ENCODE data around the gene CPEB3. TPM values are rescaled to one million over a fixed set of nuclear protein-coding genes. Genes with fewer than 3 reads are reported as not detected.
A peak's percentile ranks its signal among the peaks of the same experiment; 100 is the strongest.
"Not testable (repeated sequence)": the region's sequence is repeated elsewhere in the genome, so short reads cannot be mapped to it uniquely, and the experiment has no call there.

Gene CPEB3
- polyA plus RNA-seq, 1 donor = 6.1 TPM

DNA sequence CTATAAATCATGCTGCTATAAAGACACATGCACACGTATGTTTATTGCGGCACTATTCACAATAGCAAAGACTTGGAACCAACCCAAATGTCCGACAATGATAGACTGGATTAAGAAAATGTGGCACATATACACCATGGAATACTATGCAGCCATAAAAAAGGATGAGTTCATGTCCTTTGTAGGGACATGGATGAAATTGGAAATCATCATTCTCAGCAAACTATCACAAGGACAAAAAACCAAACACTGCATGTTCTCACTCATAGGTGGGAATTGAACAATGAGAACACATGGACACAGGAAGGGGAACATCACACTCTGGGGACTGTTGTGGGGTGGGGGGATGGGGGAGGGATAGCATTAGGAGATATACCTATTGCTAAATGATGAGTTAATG lies 149.7 kb downstream of the CPEB3 start:
- DNase-seq = not testable (repeated sequence)

DNA sequence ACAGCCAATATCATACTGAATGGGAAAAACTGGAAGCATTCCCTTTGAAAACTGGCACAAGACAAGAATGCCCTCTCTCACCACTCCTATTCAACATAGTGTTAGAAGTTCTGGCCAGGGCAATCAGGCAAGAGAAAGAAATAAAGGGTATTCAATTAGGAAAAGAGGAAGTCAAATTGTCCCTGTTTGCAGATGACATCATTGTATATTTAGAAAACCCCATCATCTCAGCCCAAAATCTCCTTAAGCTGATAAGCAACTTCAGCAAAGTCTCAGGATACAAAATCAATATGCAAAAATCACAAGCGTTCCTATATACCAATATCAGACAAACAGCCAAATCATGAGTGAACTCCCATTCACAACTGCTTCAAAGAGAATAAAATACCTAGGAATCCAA lies 156.8 kb downstream of the CPEB3 start:
- not testable (repeated sequence) for DNase-seq

DNA sequence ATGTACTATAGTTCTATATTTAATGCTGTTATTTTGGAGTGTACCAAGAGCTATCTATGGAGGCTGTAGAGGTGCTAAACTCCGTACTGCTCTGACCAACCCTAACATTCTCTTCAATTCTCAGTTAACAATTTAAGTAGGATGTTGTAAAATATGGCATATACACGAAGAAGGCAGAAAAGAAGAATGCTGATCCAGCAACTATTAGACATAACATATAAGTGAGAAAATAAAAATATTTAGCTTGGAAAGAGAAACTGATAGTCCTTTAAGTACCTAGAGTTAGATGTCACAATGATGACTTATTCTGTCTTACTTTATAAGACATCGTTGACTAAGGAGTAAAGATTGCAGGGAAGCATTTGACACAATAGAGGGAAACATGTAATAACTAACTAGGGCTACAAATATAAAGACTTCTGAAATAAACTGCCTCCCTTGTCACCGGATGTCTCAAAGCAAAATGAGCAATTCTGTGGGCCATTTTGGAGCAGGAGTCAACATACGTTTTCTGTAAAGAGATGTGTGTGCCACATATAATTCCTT lies 159.5 kb downstream of the CPEB3 start:
- no peak for DNase-seq

DNA sequence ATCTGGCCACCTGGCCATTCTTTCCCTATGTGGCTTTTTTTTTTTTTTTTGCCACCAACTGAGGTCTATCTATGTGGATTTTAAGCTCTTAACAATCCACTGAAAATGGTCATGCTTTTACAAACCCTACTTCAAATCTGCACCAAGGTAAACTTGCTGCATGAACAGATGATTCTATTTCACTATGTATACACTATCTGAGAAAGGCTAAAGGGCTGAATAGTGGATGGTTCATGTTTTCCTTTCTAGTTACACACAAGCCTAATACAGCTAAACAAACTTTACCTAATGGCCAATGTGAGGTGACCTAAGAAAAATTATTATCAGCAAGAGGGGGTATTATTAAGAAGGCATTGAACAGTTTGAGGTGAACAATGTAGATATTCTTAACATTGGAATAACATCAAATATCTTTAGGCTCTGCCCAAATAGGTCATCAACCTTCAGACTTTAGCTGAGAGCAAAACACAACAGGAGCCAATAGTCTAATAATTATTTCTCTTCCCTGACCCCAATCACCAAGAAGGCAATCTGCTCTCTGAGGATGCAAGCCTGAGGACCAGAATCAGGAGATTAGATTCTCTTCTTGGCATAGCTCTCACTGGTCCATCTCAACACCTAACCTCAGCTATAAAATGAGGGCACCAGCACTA lies 160.1 kb downstream of the CPEB3 start:
- DNase-seq = no peak

DNA sequence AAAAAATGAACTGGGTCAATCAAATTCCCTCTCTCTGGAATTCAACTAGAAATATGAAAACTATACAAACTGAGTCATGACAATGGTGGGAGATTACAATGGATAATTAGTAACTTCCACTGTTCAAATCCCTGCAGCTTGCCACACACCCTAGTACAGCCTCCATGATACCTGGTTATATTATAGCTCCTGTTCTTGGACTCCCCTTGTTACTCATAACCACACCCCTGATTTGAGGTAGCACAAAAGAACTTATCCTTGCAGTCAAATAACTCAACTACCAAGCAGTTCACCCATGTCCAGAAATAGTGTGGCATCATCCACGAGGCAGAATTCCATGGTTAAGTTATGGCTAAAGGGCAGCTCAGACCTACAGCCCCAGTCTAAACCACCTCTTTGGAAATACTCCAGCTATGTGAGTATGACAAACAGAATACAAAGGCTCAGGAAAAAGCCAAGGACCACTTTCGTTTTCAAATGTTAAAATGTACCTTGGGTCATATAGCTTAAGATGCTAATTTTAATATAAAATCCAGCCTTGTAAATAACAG lies 164.7 kb downstream of the CPEB3 start:
- no peak for DNase-seq

DNA sequence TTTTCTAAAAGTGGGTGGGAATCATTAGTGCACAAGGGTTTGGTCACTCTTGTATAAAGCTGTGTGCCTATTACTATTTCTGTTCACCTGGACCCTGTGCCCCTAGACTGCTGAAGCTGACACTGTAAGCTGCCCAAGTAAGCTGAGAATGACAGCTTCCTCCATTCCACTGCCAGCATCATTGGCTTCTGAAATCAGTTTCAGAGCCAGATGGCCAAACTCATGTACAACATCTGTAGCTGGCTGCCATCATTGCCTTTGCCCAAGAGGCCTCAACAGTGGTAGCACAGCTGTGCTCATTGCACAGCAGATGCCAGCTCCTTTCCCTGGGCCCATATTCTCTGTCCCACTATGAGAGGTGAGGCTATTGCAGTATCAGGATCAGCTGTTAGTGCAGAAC lies 165.7 kb downstream of the CPEB3 start:
- DNase-seq = no peak

DNA sequence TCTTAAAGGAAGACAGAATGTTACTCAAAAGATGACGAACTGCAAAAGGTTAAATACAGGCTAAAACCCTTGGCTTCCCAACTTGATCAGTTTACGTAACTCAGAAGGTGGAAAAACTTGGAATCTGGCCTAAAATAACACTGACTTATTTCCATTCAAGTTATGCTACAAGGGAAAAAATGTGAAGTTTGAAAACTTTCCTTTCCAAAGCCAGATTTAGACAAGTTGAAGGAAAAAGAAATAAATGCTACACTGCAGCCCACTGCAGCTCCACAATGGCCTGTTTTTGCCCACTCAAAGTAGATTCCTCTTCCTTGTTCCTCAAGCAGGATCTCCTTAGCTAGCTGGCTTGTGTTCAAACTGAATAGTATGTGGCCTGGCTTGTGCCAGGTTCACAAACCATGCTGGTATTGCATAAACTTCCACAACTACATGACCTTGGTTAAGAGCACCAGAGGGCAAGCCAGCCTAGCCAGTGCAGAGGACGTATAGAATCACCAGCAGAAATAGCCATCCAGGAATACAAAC lies 166.2 kb downstream of the CPEB3 start:
- DNase-seq = peak; percentile 73

DNA sequence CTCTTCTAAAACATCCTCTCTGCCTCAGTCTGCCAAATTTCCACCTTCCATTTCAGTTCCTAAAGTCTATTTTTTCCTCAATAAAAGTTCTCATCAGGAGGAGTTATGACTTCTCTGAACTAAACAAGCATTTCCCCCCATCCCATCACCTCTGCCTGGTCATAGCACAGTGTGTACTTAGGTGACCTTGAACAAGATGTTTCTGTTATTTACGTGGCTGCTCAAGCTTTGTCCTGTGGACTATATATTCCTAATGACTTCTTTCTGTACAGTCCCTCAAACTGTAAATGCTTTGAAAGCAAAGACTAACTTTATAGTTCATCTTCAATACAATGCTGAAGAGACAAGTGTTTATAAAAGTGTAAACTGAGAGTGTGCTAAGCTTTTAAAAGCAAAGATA lies 166.9 kb downstream of the CPEB3 start:
- DNase-seq = no peak

DNA sequence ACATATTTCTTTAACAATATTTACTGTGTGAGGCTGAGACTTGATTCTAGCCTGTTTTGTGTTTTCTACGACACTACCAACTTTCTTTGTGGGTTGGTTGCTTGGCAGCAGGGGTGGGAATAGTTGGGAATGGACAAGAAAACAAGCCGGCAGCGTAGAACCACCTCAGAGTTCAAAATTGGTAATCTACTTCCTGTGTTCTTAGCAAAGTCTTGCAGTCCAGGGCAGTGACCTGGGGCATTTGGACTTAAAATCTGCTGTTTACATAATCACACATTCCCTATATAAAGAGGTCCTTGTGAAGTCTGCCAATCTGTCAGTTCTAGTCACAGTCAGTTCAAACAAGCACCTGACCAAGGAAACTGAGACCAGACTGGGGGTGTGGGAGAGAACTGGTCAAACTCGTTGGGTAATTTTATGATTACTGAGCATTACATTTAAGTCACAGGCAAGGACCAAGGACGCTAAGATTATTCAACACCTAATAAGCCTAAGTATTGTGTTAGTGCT lies 167.9 kb downstream of the CPEB3 start:
- DNase-seq = no peak

DNA sequence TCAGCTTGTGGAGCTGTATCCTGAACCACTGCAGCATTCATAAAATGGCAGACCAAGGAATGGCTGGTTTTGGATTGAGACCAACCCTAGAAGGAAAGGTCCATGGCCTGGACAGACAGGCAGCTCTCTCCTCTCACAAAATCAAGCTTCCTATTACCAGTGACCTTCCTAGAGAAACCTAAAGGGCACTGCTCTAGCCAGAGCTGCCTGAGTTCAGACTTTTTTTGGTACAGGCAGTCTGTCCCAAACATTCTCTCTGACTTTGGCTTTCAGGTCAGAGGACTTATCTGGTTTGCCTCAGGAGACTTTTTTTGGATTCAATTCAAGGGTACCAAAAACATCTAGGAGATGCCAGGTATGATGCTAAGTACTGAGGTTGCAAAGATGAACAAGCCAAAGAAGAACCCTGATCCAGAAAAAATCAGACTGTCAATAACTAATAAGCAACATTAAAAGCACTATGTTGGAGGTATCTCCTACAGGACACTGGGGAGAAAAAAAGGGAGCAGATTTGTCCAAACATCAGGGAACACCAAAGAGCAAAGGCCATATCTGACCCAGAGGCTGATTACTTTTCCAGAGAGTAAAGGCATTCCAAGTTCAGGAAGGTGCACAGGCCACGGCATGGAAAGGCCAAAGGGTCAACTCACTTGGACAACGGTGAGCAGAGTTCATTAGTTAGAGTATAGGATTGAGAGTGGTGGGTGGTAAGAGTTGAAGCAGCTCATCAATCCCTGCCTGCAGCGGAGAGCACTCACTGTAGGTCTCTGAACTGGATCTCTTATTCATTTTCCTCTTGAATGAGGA lies 169.0 kb downstream of the CPEB3 start:
- no peak for DNase-seq

DNA sequence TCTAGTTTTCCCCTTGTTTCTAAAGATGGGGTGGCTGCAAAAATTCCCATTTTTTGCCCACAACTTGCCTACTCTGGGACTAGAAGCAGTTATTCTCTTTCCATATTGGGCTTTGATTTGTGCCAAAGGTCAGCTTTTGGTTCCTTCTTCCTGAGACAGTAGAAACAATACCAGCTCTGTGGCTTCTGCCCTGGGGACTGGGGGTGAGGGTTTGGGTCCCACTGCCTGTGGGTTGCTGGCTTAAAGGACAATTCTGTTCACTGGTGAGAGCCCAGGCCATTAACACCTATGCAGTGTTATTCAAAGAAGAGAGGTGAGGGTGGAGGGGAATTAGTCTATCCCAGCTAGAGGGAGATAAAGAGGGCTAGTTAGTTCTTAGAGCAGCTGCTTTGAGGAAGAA lies 171.5 kb downstream of the CPEB3 start:
- DNase-seq = no peak

DNA sequence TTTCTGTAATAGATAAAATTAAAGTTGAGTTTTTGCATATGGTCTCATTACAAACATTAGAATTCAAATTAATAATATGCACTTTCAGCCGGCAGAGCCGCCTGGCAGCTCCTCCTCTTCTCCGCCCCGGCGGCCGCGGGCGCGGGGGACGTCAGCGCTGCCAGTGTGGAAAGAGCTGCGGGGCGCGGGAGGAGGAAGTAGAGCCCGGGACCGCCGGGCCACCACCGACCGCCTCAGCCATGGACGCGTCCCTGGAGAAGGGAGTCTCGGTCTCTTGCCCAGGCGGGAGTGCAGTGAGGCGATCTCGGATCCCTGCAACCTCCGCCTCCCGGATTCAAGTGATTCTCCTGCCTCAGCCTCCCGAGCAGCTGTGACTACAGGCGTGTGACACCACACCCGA lies 176.0 kb downstream of the CPEB3 start:
- DNase-seq = not testable (repeated sequence)

DNA sequence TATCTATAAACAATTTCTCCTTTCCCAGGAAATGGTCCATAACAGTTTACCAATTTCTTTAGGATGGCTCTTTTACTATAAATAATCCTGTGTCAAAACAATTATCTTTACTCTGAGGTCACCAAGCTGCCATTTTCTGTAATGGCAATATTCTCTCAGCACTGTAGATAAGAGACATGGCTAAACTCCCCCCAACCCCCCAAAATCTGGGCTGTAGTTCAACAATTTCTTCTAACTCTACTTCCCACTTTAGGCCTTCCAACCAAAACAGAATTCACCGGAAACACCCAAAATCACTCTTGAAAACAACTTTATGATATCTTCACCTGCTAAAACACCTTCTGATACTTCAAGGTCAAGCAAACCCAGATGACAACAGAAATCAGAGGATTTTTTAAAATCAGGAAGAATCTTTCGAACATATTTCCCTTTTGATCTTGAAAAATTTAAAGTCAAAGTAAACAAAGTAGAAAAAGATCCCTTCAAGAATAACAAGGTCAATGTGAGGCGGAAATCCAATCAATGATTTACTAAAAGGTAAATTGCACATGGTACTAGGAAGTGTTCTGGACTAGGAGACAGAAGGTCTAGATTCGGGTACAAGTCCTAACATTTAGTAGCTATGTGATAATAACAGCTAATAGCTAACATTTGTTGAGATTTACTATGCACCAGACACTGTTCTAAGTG lies 176.8 kb downstream of the CPEB3 start:
- no peak for DNase-seq

DNA sequence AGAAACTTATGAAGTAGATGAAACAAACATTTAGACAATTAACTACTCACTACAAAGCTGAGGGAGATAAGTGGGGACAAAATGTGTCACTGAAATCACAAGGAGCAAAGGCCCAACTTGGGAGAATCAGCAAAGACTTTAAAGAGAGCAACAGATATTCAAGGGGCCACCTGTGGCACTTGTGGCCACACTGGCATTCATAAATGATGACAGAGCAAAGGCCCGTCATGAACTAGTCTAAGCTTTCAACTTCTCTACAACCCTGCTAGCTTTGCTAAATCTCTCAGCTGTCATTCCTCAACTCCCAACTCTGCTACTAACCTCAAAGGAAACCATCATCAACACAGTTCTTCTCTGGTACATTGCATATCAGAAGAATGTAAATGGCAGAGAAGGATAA lies 178.4 kb downstream of the CPEB3 start:
- DNase-seq = no peak

DNA sequence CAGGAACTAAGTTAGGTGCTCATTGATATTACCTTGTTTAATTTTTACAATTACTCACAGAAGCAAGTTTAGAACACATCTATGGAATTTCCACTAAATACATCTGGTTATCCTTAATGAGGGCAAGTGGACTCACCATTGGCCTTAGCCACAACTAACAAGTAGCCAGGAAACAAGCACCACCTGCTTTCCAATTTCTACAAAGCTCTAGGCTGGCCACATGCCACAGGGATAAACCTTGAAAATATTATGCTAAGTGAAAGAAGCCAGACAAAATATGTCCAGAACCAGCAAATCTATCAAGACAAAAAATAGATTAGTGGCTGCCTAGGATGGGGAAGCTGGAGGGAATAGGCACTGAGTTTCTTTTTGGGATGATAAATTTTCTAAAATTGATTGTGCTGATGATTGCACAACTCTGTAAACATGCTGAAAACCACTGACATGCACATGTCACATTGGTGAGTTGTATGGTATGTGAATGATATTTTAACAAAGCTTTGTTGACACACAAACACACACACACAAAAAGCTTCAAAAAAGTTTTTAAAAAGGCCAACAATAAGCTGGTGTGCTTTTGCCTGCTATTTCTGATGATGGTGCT lies 179.4 kb downstream of the CPEB3 start:
- no peak for DNase-seq

DNA sequence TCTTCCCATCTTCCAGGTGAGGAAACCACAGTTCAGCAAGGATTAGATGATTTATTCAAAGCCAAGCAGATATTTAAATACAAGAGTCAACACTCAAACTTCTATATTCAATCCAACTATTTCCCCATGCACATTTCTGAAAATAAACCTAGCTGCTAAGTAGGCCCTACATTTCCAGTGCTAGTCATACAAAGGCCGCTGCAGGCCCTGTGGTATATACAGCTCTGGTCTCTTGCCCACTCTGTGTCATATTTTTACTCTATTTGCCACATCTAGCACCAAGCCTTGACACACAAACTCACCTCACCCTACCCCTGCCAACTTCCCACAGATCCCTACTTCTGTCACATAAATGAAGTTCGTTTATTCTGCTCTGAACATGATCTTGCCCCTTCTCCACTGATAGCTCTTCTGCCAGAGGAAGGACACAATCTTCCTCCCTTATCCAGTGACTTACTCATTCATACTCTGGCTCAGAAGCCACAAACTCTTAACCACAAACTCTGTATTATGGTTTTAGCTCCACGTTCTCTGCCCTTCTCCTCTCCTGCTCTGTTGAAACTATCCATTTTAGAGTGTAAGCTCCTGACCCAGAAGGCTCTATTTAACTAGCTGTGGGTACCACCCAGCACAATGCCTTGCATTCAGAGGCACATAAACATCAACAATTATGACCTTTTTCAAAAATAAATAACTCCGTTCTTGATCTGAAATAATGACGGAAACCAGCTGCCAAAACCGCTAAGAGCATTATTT lies 180.7 kb downstream of the CPEB3 start:
- no peak for DNase-seq

DNA sequence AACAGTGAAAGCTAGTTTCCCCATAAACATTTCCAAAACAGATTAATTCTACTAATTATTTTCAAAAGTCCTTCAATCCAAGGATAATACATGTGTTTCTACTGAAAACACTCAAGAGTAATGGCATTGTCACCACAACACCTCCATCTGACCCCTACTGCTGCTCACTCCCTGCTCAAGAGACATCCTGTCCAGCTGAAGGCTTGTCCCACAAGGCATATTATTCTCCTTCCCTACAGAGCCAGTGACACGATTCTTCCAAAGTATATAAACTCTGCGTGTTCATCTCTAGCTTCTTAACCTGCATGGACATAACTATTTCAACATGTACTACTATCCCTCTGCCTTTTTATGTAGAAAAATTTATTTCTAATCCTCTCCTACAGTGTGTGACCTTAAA lies 182.1 kb downstream of the CPEB3 start:
- DNase-seq = no peak

DNA sequence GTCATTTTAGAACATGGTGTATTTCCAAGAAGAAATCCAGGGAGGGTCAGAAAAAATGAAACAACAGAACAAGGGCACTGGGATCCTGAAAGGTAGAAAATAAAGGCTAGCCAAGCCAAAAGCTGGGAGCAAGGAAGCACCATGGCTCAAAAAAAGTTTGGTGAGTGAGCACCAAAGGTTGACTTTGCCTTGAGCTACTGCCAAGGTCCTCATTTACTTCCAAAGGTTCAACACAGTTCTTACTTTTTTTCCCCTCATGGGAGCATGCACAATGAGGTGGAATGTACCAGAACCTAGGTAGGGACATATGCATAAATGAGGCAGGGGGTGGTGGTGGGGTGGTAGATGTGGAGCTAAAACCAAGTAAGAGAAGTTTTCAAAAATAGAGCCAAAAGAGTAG lies 182.8 kb downstream of the CPEB3 start:
- DNase-seq = no peak

DNA sequence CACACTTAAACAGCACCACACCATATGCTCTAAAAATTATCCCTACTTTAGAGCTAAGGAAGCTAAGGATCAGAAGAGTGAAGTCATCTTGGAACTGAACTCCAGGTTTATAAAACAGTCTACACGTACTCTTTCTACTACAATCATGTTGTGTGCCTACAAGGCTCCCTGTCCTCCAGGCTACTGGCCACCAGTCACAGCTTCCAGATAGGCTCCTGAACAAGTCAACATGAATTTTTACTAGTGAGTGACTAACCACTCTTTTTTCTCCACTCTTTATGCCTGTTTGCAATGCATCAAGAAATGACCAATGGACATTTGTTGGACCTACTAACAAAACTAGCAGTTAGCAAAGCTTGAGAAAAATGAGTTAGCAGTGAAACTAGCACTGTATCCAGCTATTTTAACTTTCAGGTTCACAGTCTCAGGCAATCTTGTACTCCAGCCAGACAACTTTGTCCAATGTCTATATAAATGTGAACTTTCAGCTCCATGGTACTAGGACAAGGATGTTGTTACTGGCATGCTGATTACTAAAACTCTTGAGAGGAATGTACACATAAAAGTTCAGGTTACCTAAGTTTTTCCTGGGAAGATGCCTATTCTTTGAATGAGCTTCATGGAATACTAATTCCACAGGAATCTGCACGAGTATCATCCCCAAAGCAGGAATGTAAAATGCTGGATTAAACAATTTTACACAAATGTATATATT lies 187.3 kb downstream of the CPEB3 start:
- DNase-seq = peak; percentile 67

DNA sequence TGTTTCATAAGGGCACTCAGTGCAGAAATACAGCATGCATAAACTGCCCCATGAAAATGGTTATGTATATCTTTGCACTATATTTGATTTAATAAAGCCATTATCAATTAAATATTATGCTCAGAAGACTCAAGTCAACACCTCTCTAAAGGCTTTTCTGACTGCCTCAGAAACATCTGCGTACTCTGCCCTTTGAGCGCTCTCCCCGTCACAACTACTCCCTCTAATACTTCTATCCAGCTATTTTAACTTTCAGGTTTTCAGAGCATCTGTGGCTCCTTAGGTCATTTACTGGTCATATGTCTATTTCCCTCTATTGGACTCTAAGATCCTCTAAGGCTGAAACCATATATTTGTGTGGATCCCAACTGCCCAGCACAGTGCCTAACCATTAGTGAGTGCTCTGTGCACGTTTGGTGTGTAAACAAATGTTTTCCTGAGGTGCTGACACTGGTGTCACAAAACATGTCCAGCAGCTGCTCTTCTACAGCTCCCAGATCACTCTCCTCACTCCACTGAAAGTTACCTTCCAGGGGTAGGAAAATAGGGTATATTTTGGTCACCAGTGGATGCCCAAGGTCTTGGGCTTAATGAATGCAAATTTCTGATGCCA lies 188.2 kb downstream of the CPEB3 start:
- DNase-seq = no peak

Measured in hindlimb muscle (tissue), 1 donor.